ENCODE data around the gene RHOBTB3.

The RHOBTB3 gene

GRCh38 chr5:95713960-95714710 lies 17.0 kb upstream of the RHOBTB3 start:
- DNase-seq, result no peak

GRCh38 chr5:95715799-95716461 lies 15.2 kb upstream of the RHOBTB3 start:
- peak; percentile 88 for DNase-seq

GRCh38 chr5:95717439-95717838 lies 13.7 kb upstream of the RHOBTB3 start:
- no peak for DNase-seq

GRCh38 chr5:95718203-95718602 lies 12.9 kb upstream of the RHOBTB3 start:
- DNase-seq, result no peak

GRCh38 chr5:95718738-95719137 lies 12.4 kb upstream of the RHOBTB3 start:
- no peak for DNase-seq

GRCh38 chr5:95720094-95720786 lies 10.9 kb upstream of the RHOBTB3 start:
- no peak for DNase-seq

GRCh38 chr5:95721582-95722295 lies 9.4 kb upstream of the RHOBTB3 start:
- no peak for DNase-seq

- no peak for DNase-seq
Measured at GRCh38 chr5:95723632-95724369, 7.3 kb upstream of the RHOBTB3 start.

- DNase-seq, result no peak
Measured at GRCh38 chr5:95725071-95725820, 5.9 kb upstream of the RHOBTB3 start.

GRCh38 chr5:95725937-95726810 lies 5.0 kb upstream of the RHOBTB3 start:
- peak; percentile 85 for DNase-seq

- no peak for DNase-seq
Measured at GRCh38 chr5:95726811-95727763, 4.0 kb upstream of the RHOBTB3 start.

- DNase-seq, result no peak
Measured at GRCh38 chr5:95727764-95728191, 3.4 kb upstream of the RHOBTB3 start.

- DNase-seq, result no peak
Measured at GRCh38 chr5:95728494-95729114, 2.5 kb upstream of the RHOBTB3 start.

- no peak for DNase-seq
Measured at GRCh38 chr5:95729115-95730010, 1.8 kb upstream of the RHOBTB3 start.

GRCh38 chr5:95730011-95730700 lies 980 bp upstream of the RHOBTB3 start:
- no peak for DNase-seq

- no peak for DNase-seq
Measured at GRCh38 chr5:95731571-95732554, 727 bp downstream of the RHOBTB3 start.

Measured in fibroblast of skin of right quadriceps (primary cell).